H9 (cell line): Measurements from ENCODE around the gene WFDC1. TPM values are rescaled to one million over a fixed set of nuclear protein-coding genes. Genes with fewer than 3 reads are reported as not detected.

Experiments used
- DNase-seq: peaks from one replicate; pipeline ENCODE4 v3.0.0-alpha.2; 2017
- H2AFZ ChIP-seq: one replicate; pipeline ENCODE4 v1.6.1; 2013; ENCODE audit warnings: mild to moderate bottlenecking, low read length, control low read depth, moderate library complexity
- H2AK5ac ChIP-seq: 2 replicates; pipeline ENCODE4 v1.6.1; 2013; ENCODE audit warnings: low read length, control low read depth, mixed read lengths; ENCODE audit not compliant: insufficient read length
- H2BK120ac ChIP-seq: one replicate; pipeline ENCODE4 v1.6.1; 2013; ENCODE audit warnings: low read depth, mild to moderate bottlenecking, low read length, control low read depth, inconsistent platforms; ENCODE audit not compliant: poor library complexity, severe bottlenecking
- H2BK12ac ChIP-seq: 2 replicates; pipeline ENCODE4 v1.6.1; 2013; ENCODE audit warnings: low read length, control low read depth, mixed read lengths, low read depth; ENCODE audit not compliant: insufficient read length
- H2BK15ac ChIP-seq: 2 replicates; pipeline ENCODE4 v1.6.1; 2013; ENCODE audit warnings: low read depth, low read length, control low read depth
- H2BK20ac ChIP-seq: one replicate; pipeline ENCODE4 v1.6.1; 2013; ENCODE audit warnings: low read depth, mild to moderate bottlenecking, low read length, control low read depth, inconsistent platforms; ENCODE audit not compliant: poor library complexity, severe bottlenecking
- H2BK5ac ChIP-seq: 2 replicates; pipeline ENCODE4 v1.6.1; 2013; ENCODE audit warnings: low read length, control low read depth, mixed read lengths; ENCODE audit not compliant: insufficient read length
- H3K14ac ChIP-seq: 2 replicates; pipeline ENCODE4 v1.6.1; 2013; ENCODE audit warnings: low read length, control low read depth; ENCODE audit not compliant: insufficient read depth
- H3K18ac ChIP-seq: 2 replicates; pipeline ENCODE4 v1.6.1; 2013; ENCODE audit warnings: low read depth, mild to moderate bottlenecking, mixed read lengths, low read length, control low read depth; ENCODE audit not compliant: insufficient read length
- H3K23ac ChIP-seq: 2 replicates; pipeline ENCODE4 v1.6.1; 2013; ENCODE audit warnings: low read length, control low read depth, mixed read lengths, low read depth; ENCODE audit not compliant: insufficient read length
- H3K23me2 ChIP-seq: 2 replicates; pipeline ENCODE4 v1.6.1; 2013; ENCODE audit warnings: low read depth, mild to moderate bottlenecking, mixed read lengths, low read length, control low read depth; ENCODE audit not compliant: insufficient read length, poor library complexity, severe bottlenecking
- H3K27ac ChIP-seq: 2 replicates; pipeline ENCODE4 v1.5.1; 2013; ENCODE audit warnings: low read length, control low read depth, mixed read lengths, low read depth; ENCODE audit not compliant: insufficient read length
- H3K27me3 ChIP-seq: 2 replicates; pipeline ENCODE4 v1.6.1; 2013; ENCODE audit warnings: low read length, control low read depth, inconsistent platforms; ENCODE audit not compliant: insufficient read depth
- H3K4ac ChIP-seq: 2 replicates; pipeline ENCODE4 v1.6.1; 2013; ENCODE audit warnings: low read depth, mild to moderate bottlenecking, control low read depth, inconsistent platforms, low read length, moderate library complexity
- H3K4me1 ChIP-seq: 2 replicates; pipeline ENCODE4 v1.6.1; 2013; ENCODE audit warnings: low read length, control low read depth, inconsistent platforms; ENCODE audit not compliant: insufficient read depth
- H3K4me2 ChIP-seq: 2 replicates; pipeline ENCODE4 v1.6.1; 2013; ENCODE audit warnings: low read length, control low read depth, mixed read lengths; ENCODE audit not compliant: insufficient read length, insufficient read depth
- H3K56ac ChIP-seq: 2 replicates; pipeline ENCODE4 v1.6.1; 2013; ENCODE audit warnings: low read depth, mild to moderate bottlenecking, mixed read lengths, low read length, control low read depth; ENCODE audit not compliant: insufficient read length
- H3K79me1 ChIP-seq: 2 replicates; pipeline ENCODE4 v1.6.1; 2013; ENCODE audit warnings: low read depth, mild to moderate bottlenecking, moderate library complexity, low read length, control low read depth, inconsistent platforms; ENCODE audit not compliant: insufficient read depth, poor library complexity, severe bottlenecking
- H3K79me2 ChIP-seq: 2 replicates; pipeline ENCODE4 v1.6.1; 2013; ENCODE audit warnings: low read length, control low read depth, inconsistent platforms; ENCODE audit not compliant: insufficient read depth
- H3K9ac ChIP-seq: 2 replicates; pipeline ENCODE4 v1.6.1; 2013; ENCODE audit warnings: low read length, control low read depth, mixed read lengths; ENCODE audit not compliant: insufficient read length; ENCODE audit errors: extremely low read depth
- H3K9me3 ChIP-seq: one replicate; pipeline ENCODE4 v1.6.1; 2013; ENCODE audit warnings: low read depth, low read length, inconsistent platforms; ENCODE audit not compliant: control insufficient read depth
- H3T11ph ChIP-seq: one replicate; pipeline ENCODE4 v1.6.1; 2013; ENCODE audit warnings: mild to moderate bottlenecking, low read length, control low read depth, inconsistent platforms
- H4K20me1 ChIP-seq: one replicate; pipeline ENCODE4 v1.6.1; 2013; ENCODE audit not compliant: control insufficient read depth, insufficient read length, insufficient read depth
- H4K5ac ChIP-seq: 2 replicates; pipeline ENCODE4 v1.6.1; 2013; ENCODE audit warnings: low read depth, mild to moderate bottlenecking, mixed read lengths, low read length, control low read depth; ENCODE audit not compliant: insufficient read length
- H4K8ac ChIP-seq: replicated peaks from 2 replicates; pipeline ENCODE4 v1.6.1; 2013; ENCODE audit warnings: low read length, control low read depth, mixed read lengths, low read depth; ENCODE audit not compliant: insufficient read length
- H4K91ac ChIP-seq: 2 replicates; pipeline ENCODE4 v1.6.1; 2013; ENCODE audit warnings: low read depth, mild to moderate bottlenecking, moderate library complexity, mixed read lengths, low read length, control low read depth; ENCODE audit not compliant: insufficient read length
- H3K27ac Mint-ChIP-seq, 3 experiments: 2 replicates in 2 of 3; 3 replicates in 1 of 3; pipeline ENCODE4 v1.8.0; 2020 to 2021; ENCODE audit warnings: mixed read lengths in 3 of 3, mild to moderate bottlenecking in 1 of 3, moderate library complexity in 1 of 3
- H3K27me3 Mint-ChIP-seq: 2 replicates; pipeline ENCODE4 v1.8.0; 2021; ENCODE audit warnings: low read depth, mild to moderate bottlenecking, moderate library complexity, mixed read lengths
- H3K36me3 Mint-ChIP-seq, 3 experiments: 2 replicates in 2 of 3; 3 replicates in 1 of 3; pipeline ENCODE4 v1.8.0; 2020 to 2021; ENCODE audit warnings: low read depth in 3 of 3, mixed read lengths in 3 of 3; ENCODE audit not compliant: insufficient read depth in 1 of 3
- H3K4me1 Mint-ChIP-seq, 2 experiments: 2 replicates each; pipeline ENCODE4 v1.8.0; 2020; ENCODE audit warnings: mixed read lengths in 2 of 2
- H3K4me3 Mint-ChIP-seq, 2 experiments: 2 replicates in 1 of 2; 3 replicates in 1 of 2; pipeline ENCODE4 v1.8.0; 2020 to 2021; ENCODE audit warnings: mild to moderate bottlenecking in 2 of 2, mixed read lengths in 2 of 2, moderate library complexity in 1 of 2
- H3K9me3 Mint-ChIP-seq, 2 experiments: 2 replicates in 1 of 2; 3 replicates in 1 of 2; pipeline ENCODE4 v1.8.0; 2020; ENCODE audit warnings: mild to moderate bottlenecking in 2 of 2, mixed read lengths in 2 of 2, moderate library complexity in 1 of 2
- CTCF ChIP-seq: fragments of 200-600 bp; sonication (generic); conservative IDR thresholded peaks from 3 replicates; pipeline ENCODE4 v1.8.0; 2021; ENCODE audit warnings: antibody characterized with exemption, mild to moderate bottlenecking
- WGBS: extraction: QIAGEN DNeasy Blood & Tissue Kit; methylation state at CpG from one replicate; pipeline ENCODE4 v1.1.7; 2013; ENCODE audit warnings: missing lambda C conversion rate, low lambda C conversion rate, mixed read lengths; ENCODE audit not compliant: insufficient read length; ENCODE audit errors: extremely low coverage; 5-methylcytosine and 5-hydroxymethylcytosine counted together
- total RNA-seq: library from RNA; stranded (reverse); gene quantifications from 2 replicates; pipeline ENCODE4 v1.2.1, GENCODE V29; 2021

The WFDC1 gene
- total RNA-seq, 1 experiment from 2014 or later, result 0.24 TPM

GRCh38 chr16:84308120-84308519 is 13.4 kb downstream of the WFDC1 start:
- DNase-seq, result peak; percentile 78
- WGBS, result no CpG with 5 or more reads among the region's 11 CpGs

More at GRCh38 chr16:84308120-84308519, 13.4 kb downstream of the WFDC1 start:
- H2BK5ac ChIP-seq, result no peak overlapping the region
- H3K4me1 ChIP-seq, result no peaks in the 10 kb centered on the region
- H2AK5ac ChIP-seq, result no peak overlapping the region
- no peaks in the 10 kb centered on the region for H3K27me3 ChIP-seq
- no peak overlapping the region for H2BK120ac ChIP-seq
- no peak overlapping the region for H3K4me3 Mint-ChIP-seq
- H3K23me2 ChIP-seq, result no peaks in the 10 kb centered on the region
- H4K20me1 ChIP-seq, result no peaks in the 10 kb centered on the region
- peak overlapping the region in 1 of 3 experiments; percentile 27; a peak in 1 of 7 replicates for H3K27ac Mint-ChIP-seq
- H3K9ac ChIP-seq, result no peak overlapping the region
- peaks cover 13% of the 10 kb centered on the region for H3K27me3 Mint-ChIP-seq
- H3K4me1 Mint-ChIP-seq, result peaks cover 5 to 17% of the 10 kb centered on the region in 2 experiments
- H3K56ac ChIP-seq, result no peak overlapping the region
- H3K14ac ChIP-seq, result no peak overlapping the region
- TF ChIP-seq CTCF, result peak; percentile 80
- no peaks in the 10 kb centered on the region for H3K36me3 Mint-ChIP-seq
- no peak overlapping the region for H3K4me2 ChIP-seq
- no peaks in the 10 kb centered on the region for H3K79me2 ChIP-seq
- H3K79me1 ChIP-seq, result no peaks in the 10 kb centered on the region
- no peak overlapping the region for H3K18ac ChIP-seq
- no peaks in the 10 kb centered on the region for H3K9me3 Mint-ChIP-seq
- H2BK15ac ChIP-seq, result no peak overlapping the region
- H2BK12ac ChIP-seq, result no peak overlapping the region
- H3T11ph ChIP-seq, result no peak overlapping the region
- H4K91ac ChIP-seq, result no peak overlapping the region
- H3K4ac ChIP-seq, result no peak overlapping the region
- H3K27ac ChIP-seq, result no peak overlapping the region
- no peak overlapping the region for H2BK20ac ChIP-seq
- no peak overlapping the region for H4K5ac ChIP-seq
- H3K23ac ChIP-seq, result no peak overlapping the region
- no peaks in the 10 kb centered on the region for H3K9me3 ChIP-seq
- H4K8ac ChIP-seq, result no peak overlapping the region
- H2AFZ ChIP-seq, result no peak overlapping the region
